Ishikawa (cell line): Measurements from ENCODE around the gene OR10A3.

Experiments
- CEBPB ChIP-seq: IDR thresholded peaks from 2 replicates; pipeline ENCODE4 v1.6.1; 2012
- CREB1 ChIP-seq: IDR thresholded peaks from 2 replicates; pipeline ENCODE4 v1.6.1; 2012; ENCODE audit warnings: low read depth
- EGR1 ChIP-seq: IDR thresholded peaks from 2 replicates; pipeline ENCODE4 v1.6.1; 2012
- EP300 ChIP-seq: IDR thresholded peaks from 2 replicates; pipeline ENCODE4 v1.6.1; 2012; ENCODE audit warnings: borderline replicate concordance
- FOXM1 ChIP-seq: IDR thresholded peaks from 2 replicates; pipeline ENCODE4 v1.6.1; 2012; ENCODE audit warnings: low read depth, borderline replicate concordance
- NFIC ChIP-seq: IDR thresholded peaks from 2 replicates; pipeline ENCODE4 v1.6.1; 2012
- RAD21 ChIP-seq: IDR thresholded peaks from 2 replicates; pipeline ENCODE4 v1.6.1; 2012; ENCODE audit warnings: low read depth
- TAF1 ChIP-seq: IDR thresholded peaks from 2 replicates; pipeline ENCODE4 v1.6.1; 2012; ENCODE audit warnings: low read depth, mild to moderate bottlenecking
- TCF12 ChIP-seq: IDR thresholded peaks from 2 replicates; pipeline ENCODE4 v1.6.1; 2012; ENCODE audit warnings: low read depth
- TEAD4 ChIP-seq: IDR thresholded peaks from 2 replicates; pipeline ENCODE4 v1.6.1; 2012
- YY1 ChIP-seq: IDR thresholded peaks from 2 replicates; pipeline ENCODE4 v1.6.1; 2012; ENCODE audit warnings: low read depth
- ZBTB7A ChIP-seq: IDR thresholded peaks from 2 replicates; pipeline ENCODE4 v1.6.1; 2012; ENCODE audit warnings: low read depth
- TF ChIP-seq, protein P1 (sequence below): IDR thresholded peaks from 2 replicates; pipeline ENCODE4 v1.6.1; 2012; ENCODE audit warnings: low read depth, mild to moderate bottlenecking
- TF ChIP-seq, protein P2 (sequence below): IDR thresholded peaks from 2 replicates; pipeline ENCODE4 v1.6.1; 2012
- TF ChIP-seq, protein P3 (sequence below): IDR thresholded peaks from 2 replicates; pipeline ENCODE4 v1.6.1; 2012

Gene OR10A3

DNA sequence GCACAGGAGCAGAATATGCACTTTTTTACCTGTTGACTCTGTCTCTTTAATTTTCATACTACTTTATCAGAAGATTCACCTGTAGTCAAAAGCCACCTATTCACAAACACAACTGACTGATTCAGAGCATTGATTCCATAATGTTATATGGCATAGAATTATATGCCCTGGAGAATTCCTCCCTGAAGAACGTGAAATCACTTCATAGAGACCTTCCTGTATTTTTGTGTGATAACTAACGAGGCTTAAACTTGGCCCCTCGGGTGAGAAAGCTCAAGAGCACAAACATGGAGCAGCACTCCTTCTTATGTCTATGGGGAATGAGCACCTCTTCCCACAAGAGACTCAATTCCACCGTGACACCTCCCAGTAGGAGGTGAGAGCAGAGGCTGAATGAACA lies 10.3 kb downstream of the OR10A3 start, which contains the start of gene OR10A6:
Gene OR10A6 (minus strand): TSS at position 101 of the 400 bp plus-strand sequence. CDS start 2,606 bp downstream, outside the sequence.
- TF ChIP-seq, protein P1, sequence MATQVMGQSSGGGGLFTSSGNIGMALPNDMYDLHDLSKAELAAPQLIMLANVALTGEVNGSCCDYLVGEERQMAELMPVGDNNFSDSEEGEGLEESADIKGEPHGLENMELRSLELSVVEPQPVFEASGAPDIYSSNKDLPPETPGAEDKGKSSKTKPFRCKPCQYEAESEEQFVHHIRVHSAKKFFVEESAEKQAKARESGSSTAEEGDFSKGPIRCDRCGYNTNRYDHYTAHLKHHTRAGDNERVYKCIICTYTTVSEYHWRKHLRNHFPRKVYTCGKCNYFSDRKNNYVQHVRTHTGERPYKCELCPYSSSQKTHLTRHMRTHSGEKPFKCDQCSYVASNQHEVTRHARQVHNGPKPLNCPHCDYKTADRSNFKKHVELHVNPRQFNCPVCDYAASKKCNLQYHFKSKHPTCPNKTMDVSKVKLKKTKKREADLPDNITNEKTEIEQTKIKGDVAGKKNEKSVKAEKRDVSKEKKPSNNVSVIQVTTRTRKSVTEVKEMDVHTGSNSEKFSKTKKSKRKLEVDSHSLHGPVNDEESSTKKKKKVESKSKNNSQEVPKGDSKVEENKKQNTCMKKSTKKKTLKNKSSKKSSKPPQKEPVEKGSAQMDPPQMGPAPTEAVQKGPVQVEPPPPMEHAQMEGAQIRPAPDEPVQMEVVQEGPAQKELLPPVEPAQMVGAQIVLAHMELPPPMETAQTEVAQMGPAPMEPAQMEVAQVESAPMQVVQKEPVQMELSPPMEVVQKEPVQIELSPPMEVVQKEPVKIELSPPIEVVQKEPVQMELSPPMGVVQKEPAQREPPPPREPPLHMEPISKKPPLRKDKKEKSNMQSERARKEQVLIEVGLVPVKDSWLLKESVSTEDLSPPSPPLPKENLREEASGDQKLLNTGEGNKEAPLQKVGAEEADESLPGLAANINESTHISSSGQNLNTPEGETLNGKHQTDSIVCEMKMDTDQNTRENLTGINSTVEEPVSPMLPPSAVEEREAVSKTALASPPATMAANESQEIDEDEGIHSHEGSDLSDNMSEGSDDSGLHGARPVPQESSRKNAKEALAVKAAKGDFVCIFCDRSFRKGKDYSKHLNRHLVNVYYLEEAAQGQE = no peak
- no peak for TF ChIP-seq RAD21

DNA sequence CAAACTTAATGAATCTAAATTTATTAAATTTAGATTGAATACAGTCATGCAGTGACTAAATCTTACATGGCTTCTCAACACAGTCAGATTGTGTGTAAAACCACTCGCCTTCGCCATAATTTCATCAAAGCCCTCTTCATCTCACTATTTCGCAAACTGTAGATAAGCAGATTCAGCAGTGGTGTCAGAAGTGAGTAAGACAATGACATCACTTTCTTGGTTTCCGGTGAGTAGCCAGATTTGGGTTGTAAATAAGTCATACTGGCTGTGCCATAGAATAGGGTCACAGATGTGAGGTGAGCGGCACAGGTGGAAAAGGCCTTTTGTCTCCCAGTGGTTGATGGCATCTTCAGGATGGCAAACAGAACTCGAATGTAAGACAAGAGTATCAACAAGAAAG lies 13.9 kb downstream of the OR10A3 start:
- TF ChIP-seq, protein P1 = no peak
- TF ChIP-seq FOXM1 = no peak
- no peak for TF ChIP-seq TAF1
- no peak for TF ChIP-seq CREB1
- no peak for TF ChIP-seq ZBTB7A
- no peak for TF ChIP-seq CEBPB
- no peak for TF ChIP-seq TEAD4
- TF ChIP-seq EGR1 = no peak
- no peak for TF ChIP-seq EP300
- no peak for TF ChIP-seq YY1
- no peak for TF ChIP-seq TCF12
- TF ChIP-seq, protein P2, sequence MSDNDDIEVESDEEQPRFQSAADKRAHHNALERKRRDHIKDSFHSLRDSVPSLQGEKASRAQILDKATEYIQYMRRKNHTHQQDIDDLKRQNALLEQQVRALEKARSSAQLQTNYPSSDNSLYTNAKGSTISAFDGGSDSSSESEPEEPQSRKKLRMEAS = no peak
- TF ChIP-seq, protein P3, sequence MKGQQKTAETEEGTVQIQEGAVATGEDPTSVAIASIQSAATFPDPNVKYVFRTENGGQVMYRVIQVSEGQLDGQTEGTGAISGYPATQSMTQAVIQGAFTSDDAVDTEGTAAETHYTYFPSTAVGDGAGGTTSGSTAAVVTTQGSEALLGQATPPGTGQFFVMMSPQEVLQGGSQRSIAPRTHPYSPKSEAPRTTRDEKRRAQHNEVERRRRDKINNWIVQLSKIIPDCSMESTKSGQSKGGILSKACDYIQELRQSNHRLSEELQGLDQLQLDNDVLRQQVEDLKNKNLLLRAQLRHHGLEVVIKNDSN = no peak
- TF ChIP-seq RAD21 = no peak
- TF ChIP-seq NFIC = no peak

DNA sequence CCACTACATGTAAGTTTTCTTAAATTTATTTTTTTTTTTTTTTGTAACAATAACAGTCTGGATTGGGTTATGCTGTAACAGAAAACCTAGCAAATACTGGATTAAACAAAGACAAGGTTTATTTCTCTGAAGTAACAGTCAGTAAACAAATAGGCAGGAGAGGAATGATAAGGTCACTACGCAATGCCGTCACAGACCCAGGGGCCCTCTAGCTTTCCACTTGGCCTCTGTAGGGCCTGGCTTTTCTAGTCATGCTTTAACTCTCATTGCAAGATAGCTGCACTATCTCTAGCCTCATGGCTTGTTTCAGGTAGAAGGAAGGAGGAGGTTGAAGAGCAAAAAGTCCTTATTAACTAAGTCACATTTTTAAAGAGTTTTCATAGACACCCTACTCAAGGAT lies 17.0 kb downstream of the OR10A3 start:
- TF ChIP-seq, protein P1 = no peak
- TF ChIP-seq, protein P3 = no peak
- TF ChIP-seq EP300 (no peak), TAF1 (no peak), TEAD4 (no peak), CREB1 (no peak), ZBTB7A (no peak), TCF12 (no peak), FOXM1 (no peak)

DNA sequence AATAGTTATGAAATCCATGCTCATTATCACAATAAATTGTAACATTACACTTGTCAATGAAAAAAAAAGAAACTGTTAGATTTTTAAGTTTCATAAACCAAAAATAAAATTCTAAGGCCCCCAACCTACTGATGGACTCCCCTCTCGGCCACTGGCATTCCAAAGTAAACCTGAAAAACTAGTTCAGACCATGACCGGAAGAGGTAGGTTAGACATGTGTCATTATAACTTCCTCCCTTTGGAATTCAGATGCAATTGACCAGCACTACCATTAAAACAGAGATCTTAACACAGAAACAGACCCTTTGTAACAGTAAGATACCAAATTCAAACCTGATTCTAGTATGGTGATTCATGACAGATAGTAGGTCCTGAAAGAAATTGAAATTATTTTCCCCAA lies 23.4 kb downstream of the OR10A3 start:
- TF ChIP-seq ZBTB7A (no peak), RAD21 (no peak), EGR1 (no peak), TCF12 (no peak), NFIC (no peak), CREB1 (no peak), TAF1 (no peak), EP300 (no peak), CEBPB (no peak), YY1 (no peak), FOXM1 (no peak), TEAD4 (no peak)
- TF ChIP-seq, protein P2 = no peak
- TF ChIP-seq, protein P1 = no peak
- TF ChIP-seq, protein P3 = no peak
